ENCODE measurements around the gene ARHGEF11. TPM values are rescaled to one million over a fixed set of nuclear protein-coding genes. Genes with fewer than 3 reads are reported as not detected.

The ARHGEF11 gene
- total and polyA plus RNA-seq, 2 donors, result 23.8 to 28.7 TPM

DNA sequence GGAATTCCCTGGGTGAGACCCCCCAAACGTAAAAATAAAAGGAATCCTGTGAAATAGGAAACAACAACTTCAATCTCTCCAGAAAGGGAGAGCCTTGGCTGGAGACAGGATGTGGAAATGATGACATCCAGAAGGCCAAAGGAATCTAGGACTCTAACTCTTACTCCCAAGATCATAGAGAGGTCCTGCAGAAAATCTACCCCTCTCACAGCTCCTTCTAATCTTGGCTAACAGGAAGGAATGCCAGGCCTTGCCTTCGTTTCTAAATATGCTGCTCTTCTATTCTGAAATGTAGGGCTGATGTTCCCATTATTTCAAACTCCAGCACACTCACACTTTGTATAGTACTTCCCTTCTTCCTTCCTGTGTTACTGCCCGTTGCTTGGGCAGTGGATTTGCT lies 40.7 kb downstream of the ARHGEF11 start:
- Histone ChIP-seq H3K36me3 (ENCODE audit: insufficient read depth) (no peaks in the 10 kb centered on the region), H3K4me3 (ENCODE audit: low read depth, low read length) (no peak overlapping the region), H3K4me1 (ENCODE audit: insufficient read depth) (no peaks in the 10 kb centered on the region), H3K27ac (ENCODE audit: low read depth) (no peak overlapping the region)
- DNase-seq (ENCODE audit: extremely low spot score), result no peak
- 35% methylated on average over 3 of the region's 3 CpGs for WGBS

DNA sequence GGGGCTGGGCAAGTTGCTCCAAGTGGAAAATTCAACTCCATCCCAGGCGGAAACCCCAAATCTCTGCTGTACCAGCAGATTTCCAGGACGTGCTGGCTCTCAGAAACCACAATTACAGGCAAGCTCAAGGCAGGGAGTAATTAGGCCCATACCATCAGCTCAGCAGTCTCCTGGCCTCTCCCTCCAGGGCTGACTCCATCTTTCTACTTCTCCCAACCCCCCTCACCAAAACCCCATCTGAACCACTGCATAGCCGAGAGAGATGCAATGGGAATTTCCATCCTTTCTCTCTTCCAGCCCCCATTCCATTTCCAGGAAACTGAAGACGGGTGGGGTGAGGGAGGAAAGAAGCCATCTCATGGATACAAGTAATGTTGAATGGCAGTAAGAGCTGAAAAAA lies 41.2 kb downstream of the ARHGEF11 start:
- Histone ChIP-seq H3K4me3 (ENCODE audit: low read depth, low read length) (no peak overlapping the region), H3K4me1 (ENCODE audit: insufficient read depth) (no peaks in the 10 kb centered on the region), H3K36me3 (ENCODE audit: insufficient read depth) (no peaks in the 10 kb centered on the region), H3K27ac (ENCODE audit: low read depth) (no peak overlapping the region)
- no peak for DNase-seq (ENCODE audit: extremely low spot score)
- 76% methylated on average over 4 of the region's 4 CpGs for WGBS

DNA sequence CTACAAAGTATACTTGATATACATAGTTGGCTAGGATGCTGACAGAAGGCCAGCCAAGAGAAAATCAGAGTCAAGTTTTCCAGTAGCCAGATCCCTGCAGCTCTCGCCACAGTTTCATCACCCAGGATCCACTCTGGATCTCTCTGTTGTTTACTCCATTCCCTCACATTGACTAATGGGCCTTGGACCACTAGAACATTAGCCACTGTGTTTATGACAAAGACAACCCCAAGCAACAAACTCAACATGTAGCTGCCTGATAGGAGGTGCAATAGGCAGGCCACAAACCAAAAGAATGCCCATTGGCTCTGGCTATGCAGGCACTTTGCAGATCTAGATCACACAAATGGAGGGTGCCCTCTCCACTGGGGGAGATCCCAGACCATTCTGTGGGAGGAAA lies 44.2 kb downstream of the ARHGEF11 start:
- no peak for DNase-seq (ENCODE audit: extremely low spot score)
- 82% methylated on average over 1 of the region's 1 CpG for WGBS
- Histone ChIP-seq H3K27ac (ENCODE audit: low read depth) (no peak overlapping the region), H3K4me3 (ENCODE audit: low read depth, low read length) (no peak overlapping the region), H3K36me3 (ENCODE audit: insufficient read depth) (no peaks in the 10 kb centered on the region), H3K4me1 (ENCODE audit: insufficient read depth) (no peaks in the 10 kb centered on the region)

DNA sequence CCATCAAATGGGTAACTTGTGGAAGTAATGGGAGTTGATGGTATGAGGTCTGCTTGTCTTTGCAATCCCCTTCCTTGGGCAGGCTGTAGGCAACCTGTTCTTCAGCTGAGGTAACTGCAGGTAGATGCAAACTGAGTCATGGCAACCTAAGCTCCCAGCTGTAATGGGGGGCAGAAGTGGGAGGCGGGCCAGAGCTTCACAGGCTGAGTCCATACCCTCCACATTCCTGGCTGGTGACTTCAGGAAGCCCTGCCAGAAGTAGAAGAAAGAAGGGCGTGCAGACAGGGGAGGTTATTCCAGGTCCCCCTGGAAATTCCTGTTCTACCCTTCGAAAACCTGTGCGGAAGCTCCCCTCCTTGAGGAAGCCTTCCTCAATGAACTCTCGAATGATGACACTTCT lies 44.9 kb downstream of the ARHGEF11 start:
- Histone ChIP-seq H3K36me3 (ENCODE audit: insufficient read depth) (no peaks in the 10 kb centered on the region), H3K4me1 (ENCODE audit: insufficient read depth) (no peaks in the 10 kb centered on the region), H3K27ac (ENCODE audit: low read depth) (no peak overlapping the region), H3K4me3 (ENCODE audit: low read depth, low read length) (no peak overlapping the region)
- WGBS, result 86% methylated on average over 5 of the region's 5 CpGs
- no peak for DNase-seq (ENCODE audit: extremely low spot score)

DNA sequence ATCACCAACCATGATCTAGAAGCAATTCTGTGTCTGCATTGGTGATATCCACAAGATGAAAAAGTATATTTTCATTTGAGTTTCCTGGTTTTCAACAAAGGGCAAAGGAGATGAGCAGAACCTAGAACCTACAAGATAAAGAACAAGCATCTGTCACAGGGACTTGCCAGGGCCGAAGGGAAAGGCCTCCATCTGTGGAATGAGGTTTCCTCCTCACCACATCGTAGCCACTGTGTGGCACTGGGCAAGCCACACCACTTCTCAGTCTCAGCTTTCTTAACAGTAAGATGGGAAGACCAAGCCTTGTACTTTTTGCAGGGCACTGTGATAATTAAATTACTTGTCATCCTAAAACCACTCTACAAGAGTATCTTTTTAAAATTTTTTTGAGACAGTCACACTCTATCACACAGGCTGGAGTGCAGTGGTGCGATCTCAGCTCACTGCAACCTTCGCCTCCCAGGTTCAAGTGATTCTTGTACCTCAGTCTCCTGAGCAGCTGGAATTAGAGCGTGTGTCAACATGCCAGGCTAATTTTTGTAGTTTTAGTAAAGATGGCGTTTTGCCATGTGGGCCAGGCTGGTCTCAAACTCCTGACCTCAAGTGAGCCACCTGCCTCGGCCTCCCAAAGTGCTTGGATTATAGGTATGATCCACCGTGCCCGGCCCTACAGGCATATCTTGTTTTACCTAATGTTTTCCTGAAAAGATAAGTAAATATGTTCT lies 45.8 kb downstream of the ARHGEF11 start:
- no peak for DNase-seq (ENCODE audit: extremely low spot score)
- 85% methylated on average over 9 of the region's 9 CpGs for WGBS
- H3K27ac ChIP-seq (ENCODE audit: low read depth), result no peak overlapping the region
- H3K36me3 ChIP-seq (ENCODE audit: insufficient read depth), result no peaks in the 10 kb centered on the region
- H3K4me1 ChIP-seq (ENCODE audit: insufficient read depth), result no peaks in the 10 kb centered on the region
- H3K4me3 ChIP-seq (ENCODE audit: low read depth, low read length), result no peak overlapping the region

DNA sequence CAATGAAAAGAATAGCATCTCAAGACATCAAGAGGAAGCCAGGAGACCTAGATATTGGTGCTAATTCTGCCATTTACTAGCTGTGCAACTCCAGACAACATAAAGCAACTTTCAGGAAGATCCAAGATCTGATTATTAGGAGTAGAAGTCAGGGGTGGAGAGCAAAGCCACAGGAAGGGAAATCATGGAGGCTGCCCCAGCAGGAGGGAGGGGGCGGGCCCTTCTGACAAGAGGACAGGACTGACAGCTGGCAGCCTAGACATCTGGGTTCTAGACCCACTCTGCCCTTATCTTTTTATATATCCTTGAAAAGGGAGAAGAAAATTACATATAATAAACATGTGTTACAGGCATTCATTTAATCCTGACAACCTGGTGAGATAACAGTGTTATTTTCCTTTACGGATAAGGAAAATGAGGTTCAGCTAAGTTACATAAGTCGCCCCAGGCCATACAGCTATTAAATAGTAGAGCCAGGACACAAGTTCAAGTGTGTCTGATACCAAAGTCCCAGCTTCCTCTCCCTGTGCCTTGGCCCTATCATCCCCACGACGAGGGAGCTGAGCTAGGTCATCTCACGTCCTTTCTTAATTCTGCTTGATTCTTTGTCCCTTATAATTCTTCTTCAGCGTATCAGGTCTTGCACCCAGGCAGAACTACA lies 46.6 kb downstream of the ARHGEF11 start:
- Histone ChIP-seq H3K4me3 (ENCODE audit: low read depth, low read length) (no peak overlapping the region), H3K27ac (ENCODE audit: low read depth) (no peak overlapping the region), H3K36me3 (ENCODE audit: insufficient read depth) (no peaks in the 10 kb centered on the region), H3K4me1 (ENCODE audit: insufficient read depth) (no peaks in the 10 kb centered on the region)
- 79% methylated on average over 7 of the region's 7 CpGs for WGBS
- DNase-seq (ENCODE audit: extremely low spot score), result no peak

DNA sequence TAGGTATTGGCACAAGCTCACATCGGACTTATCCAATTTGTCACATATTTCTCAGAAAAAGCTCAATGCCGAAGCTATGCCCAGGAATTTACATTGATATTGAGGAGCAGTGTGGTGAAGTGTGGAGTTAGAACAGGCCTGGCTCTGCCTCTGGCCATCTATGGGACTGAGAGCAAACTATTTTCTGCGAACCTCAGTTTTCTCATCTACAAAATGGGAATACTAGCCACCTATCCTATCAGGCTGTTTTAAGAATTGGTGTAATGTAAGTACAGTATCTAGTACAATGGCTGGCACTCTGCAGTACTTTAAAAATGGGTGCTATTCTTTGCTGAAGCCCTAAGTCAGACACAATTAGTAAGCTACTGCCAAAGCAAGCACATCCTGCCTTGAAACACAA lies 47.2 kb downstream of the ARHGEF11 start:
- no peak overlapping the region for H3K4me3 ChIP-seq (ENCODE audit: low read depth, low read length)
- 92% methylated on average over 3 of the region's 3 CpGs for WGBS
- H3K27ac ChIP-seq (ENCODE audit: low read depth), result no peak overlapping the region
- DNase-seq (ENCODE audit: extremely low spot score), result no peak
- H3K36me3 ChIP-seq (ENCODE audit: insufficient read depth), result no peaks in the 10 kb centered on the region
- H3K4me1 ChIP-seq (ENCODE audit: insufficient read depth), result no peaks in the 10 kb centered on the region

DNA sequence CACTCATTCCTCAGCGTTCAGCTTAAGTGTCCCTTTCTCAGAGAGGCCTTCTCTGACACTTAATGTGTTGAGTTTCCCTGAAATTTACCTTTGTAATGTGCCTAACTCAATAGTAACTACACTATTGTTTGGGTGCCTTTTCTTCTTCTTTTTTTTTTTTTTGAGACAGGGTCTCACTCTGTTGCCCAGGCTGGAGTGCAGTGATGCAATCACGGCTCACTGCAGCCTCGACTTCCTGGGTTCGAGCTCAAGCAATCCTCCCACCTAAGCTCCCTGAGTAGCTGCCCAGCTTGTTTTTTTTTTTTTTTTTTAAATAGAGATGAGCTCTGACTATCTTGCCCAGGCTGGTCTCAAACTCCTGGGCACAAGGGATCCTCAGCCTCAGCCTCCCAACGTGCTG lies 50.1 kb downstream of the ARHGEF11 start:
- Histone ChIP-seq H3K36me3 (ENCODE audit: insufficient read depth) (no peaks in the 10 kb centered on the region), H3K4me1 (ENCODE audit: insufficient read depth) (no peaks in the 10 kb centered on the region), H3K27ac (ENCODE audit: low read depth) (no peak overlapping the region), H3K4me3 (ENCODE audit: low read depth, low read length) (no peak overlapping the region)
- DNase-seq (ENCODE audit: extremely low spot score), result no peak
- 88% methylated on average over 5 of the region's 5 CpGs for whole genome bisulfite sequencing

DNA sequence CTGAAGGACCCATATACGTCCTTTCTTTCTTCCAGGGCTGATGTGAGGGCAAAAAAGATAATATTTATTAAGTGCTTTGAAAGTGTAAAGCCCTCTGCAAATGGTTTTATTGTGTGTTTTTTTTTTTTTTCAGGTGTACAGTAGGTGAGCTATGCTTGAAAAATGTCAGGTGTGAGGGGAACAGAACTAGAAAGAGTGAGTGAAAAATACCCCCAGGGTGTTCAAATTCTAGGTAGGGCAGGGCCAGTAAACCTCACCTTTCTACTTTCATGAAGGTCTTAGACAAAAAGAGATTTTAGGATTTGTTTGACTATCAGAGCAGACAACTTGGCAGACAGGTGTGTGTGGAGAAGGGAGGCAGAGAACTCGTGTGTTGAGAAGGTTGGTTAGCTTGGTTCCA lies 51.3 kb downstream of the ARHGEF11 start:
- no peak overlapping the region for H3K27ac ChIP-seq (ENCODE audit: low read depth)
- H3K36me3 ChIP-seq (ENCODE audit: insufficient read depth), result no peaks in the 10 kb centered on the region
- 75% methylated on average over 2 of the region's 2 CpGs for WGBS
- no peak for DNase-seq (ENCODE audit: extremely low spot score)
- no peaks in the 10 kb centered on the region for H3K4me1 ChIP-seq (ENCODE audit: insufficient read depth)
- H3K4me3 ChIP-seq (ENCODE audit: low read depth, low read length), result no peak overlapping the region

DNA sequence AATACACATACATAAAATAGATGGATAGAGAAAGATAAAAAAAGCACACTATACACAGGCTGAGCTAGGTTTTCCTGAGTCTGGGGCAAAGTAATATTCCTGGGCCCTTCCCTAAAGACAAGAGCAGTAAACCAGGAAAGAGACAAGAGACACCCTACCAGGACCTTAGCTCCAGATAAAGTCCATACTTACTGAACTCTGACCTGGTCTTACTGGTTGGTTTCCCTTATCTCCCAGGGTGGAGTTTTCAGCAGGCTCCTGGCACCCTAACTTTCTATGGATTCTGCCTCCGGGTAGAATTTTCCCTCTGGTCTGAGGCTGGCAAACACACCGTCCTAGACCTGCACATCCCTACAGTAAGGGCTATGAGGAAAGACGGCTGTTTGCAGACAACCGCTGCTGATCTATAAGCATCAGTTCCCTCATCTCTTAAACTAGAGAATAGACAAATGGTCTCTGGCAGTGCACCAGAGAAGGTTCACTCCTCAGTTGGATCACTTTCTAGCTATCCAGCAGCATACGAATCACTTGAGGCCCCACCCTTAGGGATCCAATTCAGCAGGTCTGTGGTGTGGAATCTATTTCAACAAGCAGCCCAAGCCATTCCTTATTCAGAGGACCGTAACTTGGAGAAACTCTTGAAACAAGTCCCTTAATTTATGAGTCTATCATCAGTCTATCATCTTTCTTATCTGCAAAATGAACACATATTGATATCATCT lies 52.0 kb downstream of the ARHGEF11 start:
- no peak overlapping the region for H3K4me3 ChIP-seq (ENCODE audit: low read depth, low read length)
- H3K36me3 ChIP-seq (ENCODE audit: insufficient read depth), result no peaks in the 10 kb centered on the region
- WGBS, result 68% methylated on average over 6 of the region's 6 CpGs
- no peak for DNase-seq (ENCODE audit: extremely low spot score)
- no peak overlapping the region for H3K27ac ChIP-seq (ENCODE audit: low read depth)
- no peaks in the 10 kb centered on the region for H3K4me1 ChIP-seq (ENCODE audit: insufficient read depth)

DNA sequence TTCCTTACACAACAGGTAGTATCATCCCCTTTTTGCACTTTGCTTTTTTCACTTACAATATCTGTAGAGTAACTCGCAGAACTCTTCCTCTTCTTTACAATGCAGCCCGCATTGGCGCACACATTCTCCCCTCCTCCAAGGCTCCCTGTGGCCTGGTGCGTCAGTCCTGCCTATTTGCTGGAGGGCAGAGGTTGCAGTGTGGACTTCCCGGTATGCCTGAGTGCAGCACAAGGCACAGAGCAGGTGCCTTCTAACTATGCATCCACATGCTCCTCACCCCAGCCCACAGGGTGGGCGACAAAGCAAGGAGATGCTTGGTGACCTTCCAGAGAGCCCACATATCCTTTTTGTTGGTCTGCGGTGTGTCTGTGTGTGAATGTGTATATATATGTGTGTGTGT lies 53.3 kb downstream of the ARHGEF11 start:
- WGBS, result 95% methylated on average over 7 of the region's 7 CpGs
- Histone ChIP-seq H3K4me1 (ENCODE audit: insufficient read depth) (no peaks in the 10 kb centered on the region), H3K4me3 (ENCODE audit: low read depth, low read length) (no peak overlapping the region), H3K27ac (ENCODE audit: low read depth) (no peak overlapping the region), H3K36me3 (ENCODE audit: insufficient read depth) (no peaks in the 10 kb centered on the region)
- DNase-seq (ENCODE audit: extremely low spot score), result no peak

DNA sequence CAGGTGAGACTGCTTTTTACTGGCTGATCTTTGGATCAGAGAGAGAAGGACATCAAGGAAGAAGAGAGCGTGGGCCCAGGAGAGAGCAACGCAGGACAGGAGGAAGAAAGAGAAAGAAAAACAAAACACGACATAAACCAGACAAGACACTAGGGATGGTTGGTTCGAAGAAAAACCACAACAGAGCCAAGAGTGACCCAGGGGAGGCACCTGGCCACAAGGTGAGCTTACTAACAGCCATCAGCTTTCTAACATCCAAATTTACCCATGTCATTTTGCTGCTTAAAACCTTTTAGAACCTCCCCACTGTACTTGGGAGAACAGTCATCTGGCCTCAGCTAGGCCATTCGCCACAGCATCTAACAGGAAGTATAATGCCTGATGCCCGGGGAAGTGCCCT lies 57.8 kb downstream of the ARHGEF11 start:
- no peak for DNase-seq (ENCODE audit: extremely low spot score)
- Histone ChIP-seq H3K4me1 (ENCODE audit: insufficient read depth) (no peaks in the 10 kb centered on the region), H3K36me3 (ENCODE audit: insufficient read depth) (no peaks in the 10 kb centered on the region), H3K4me3 (ENCODE audit: low read depth, low read length) (no peak overlapping the region), H3K27ac (ENCODE audit: low read depth) (no peak overlapping the region)
- WGBS, result 86% methylated on average over 6 of the region's 6 CpGs

DNA sequence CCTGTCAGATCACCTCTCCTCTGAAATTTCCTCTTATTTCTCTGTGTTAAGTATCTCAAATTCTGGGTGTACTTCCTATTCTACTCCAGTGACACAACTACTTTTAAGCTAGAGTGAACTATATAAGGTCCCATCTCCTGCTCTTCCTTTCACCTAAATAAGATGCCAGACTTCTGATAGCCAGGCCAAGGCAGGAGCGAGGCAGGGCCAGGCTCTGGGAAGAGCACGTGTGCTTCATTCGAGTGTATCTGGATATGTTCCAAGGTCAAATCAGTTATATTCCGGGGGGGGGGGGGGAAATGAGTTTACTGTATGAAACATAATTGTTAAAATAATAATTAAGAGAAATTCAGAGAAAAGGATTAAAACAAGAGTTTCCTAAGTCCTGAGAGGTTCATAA lies 65.0 kb downstream of the ARHGEF11 start:
- 63% methylated on average over 4 of the region's 4 CpGs for WGBS
- Histone ChIP-seq H3K4me3 (ENCODE audit: low read depth, low read length) (no peak overlapping the region), H3K36me3 (ENCODE audit: insufficient read depth) (peaks cover 3% of the 10 kb centered on the region), H3K4me1 (ENCODE audit: insufficient read depth) (no peaks in the 10 kb centered on the region), H3K27ac (ENCODE audit: low read depth) (no peak overlapping the region)
- no peak for DNase-seq (ENCODE audit: extremely low spot score)

DNA sequence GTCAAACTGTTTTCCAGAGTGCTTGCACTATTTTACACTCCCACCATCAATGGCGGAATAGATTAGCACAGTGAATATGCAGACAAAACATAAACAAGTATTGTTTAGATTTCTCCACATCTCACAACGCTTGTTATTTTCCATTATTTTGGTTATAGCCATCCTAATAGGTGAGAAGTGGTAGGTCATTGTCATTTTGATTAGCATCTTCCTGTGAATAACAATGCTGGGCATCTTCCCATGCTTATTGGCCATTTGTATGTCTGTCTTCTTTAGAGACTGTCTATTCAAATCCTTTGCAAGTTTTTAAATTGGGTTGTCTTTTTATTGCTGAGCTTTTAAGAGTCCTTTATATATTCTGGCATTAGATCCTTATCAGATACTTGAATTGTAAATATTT lies 70.5 kb downstream of the ARHGEF11 start:
- H3K27ac ChIP-seq (ENCODE audit: low read depth), result no peak overlapping the region
- H3K36me3 ChIP-seq (ENCODE audit: insufficient read depth), result peaks cover 7% of the 10 kb centered on the region
- DNase-seq (ENCODE audit: extremely low spot score), result no peak
- 61% methylated on average over 2 of the region's 2 CpGs for WGBS
- H3K4me3 ChIP-seq (ENCODE audit: low read depth, low read length), result no peak overlapping the region
- no peaks in the 10 kb centered on the region for H3K4me1 ChIP-seq (ENCODE audit: insufficient read depth)

Data from urinary bladder (tissue), 4 donors.